HG02840 (cell line): ENCODE results near the gene NHLRC2.
"Not testable (repeated sequence)": the region's sequence is repeated elsewhere in the genome, so short reads cannot be mapped to it uniquely, and the experiment has no call there.

Source experiments
- ATAC-seq: cut with Tn5 transposase; IDR thresholded peaks from one replicate; pipeline ENCODE4 v1.9.1; 2021; ENCODE audit warnings: mild to moderate bottlenecking, moderate library complexity, moderate number of reproducible peaks; ENCODE audit not compliant: unreplicated experiment, low FRiP score

Gene NHLRC2

GRCh38 chr10:113937258-113937657 is 82.8 kb downstream of the NHLRC2 start:
- no peak for ATAC-seq

- no peak for ATAC-seq
Observed at GRCh38 chr10:113937756-113938155, 83.3 kb downstream of the NHLRC2 start.

- no peak for ATAC-seq
Observed at GRCh38 chr10:113939212-113939860, 84.9 kb downstream of the NHLRC2 start.

DNA sequence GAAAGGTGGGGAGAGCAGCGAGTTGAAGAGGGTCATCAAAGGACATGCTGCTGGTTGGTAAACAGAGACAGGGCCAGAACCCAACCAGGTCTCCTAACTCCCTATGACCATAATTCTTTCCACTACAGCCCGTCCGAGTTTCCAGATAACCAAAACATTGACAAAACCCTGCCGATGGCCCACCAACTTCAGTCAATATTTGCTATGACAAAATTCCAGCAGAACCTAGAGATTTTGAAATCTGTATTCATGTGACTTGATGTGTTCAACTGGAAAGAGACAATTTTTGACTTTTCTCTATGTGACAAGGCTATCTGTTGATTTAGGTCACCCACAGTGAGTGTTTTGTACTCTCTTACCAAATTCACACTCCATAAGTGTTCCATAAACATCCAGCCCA is 86.7 kb downstream of the NHLRC2 start:
- no peak for ATAC-seq

DNA sequence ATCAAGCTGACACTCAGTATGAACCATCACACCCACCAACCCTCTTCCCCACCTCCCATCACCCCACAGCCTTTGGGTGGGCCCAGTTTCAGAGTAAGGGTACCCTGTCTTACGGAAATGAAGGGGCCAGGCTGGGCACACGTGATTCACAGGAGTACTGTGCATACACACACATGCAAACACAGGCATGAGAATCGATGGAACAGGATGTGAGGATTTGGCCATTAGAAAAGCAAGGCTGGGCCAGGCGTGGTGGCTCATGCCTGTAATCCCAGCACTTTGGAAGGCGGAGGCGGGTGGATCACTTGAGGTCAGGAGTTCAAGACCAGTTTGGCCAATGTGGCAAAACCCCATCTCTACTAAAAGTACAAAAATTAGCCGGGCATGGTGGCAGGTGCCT is 88.7 kb downstream of the NHLRC2 start:
- not testable (repeated sequence) for ATAC-seq

DNA sequence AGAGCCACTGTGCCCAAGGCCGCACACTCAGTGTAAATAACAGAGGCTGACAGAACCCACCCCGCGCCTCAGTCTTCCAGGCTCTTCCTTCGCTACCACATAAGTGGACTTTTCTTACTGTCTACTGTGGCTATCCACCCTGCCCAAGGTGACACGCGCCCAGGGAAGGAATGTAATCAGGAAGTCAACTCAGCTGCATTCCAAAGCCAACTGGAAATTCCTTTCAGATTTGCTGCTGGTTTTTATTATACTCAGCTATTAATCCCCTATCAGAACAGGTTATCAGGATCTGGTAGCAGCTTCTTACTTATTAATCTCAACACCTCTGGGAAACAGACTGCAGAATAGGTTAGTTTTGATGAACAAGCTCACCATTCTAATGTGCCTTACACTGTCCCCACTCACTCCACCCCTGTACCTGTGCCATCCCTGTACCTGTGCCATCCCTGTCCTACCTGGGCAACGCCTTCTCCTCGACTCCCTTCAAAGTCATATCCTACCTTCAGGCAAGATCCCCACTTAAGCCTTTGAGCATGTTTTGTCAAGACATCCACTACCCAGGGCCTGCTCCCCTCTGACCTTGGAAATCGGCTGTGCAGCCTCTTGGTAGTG is 90.7 kb downstream of the NHLRC2 start:
- ATAC-seq, result no peak

DNA sequence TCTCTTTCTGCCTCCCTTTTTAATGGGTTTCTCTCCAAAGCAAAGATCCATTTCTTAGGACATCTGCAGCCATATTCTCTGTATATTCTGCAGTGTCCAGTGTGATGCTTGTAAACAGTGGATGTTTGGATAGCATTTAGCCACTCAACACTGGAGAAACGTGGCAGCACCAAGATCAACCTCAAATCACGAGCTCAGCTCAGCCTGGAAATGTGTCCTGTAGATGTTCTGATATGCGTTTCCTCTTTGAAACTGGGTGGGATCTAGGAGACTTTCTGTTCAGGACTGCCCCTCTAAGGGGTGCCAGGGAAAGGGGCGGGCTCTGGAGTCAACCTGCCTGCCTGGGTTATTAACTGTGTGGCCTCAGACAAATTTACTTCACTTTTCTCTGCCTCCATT is 91.2 kb downstream of the NHLRC2 start:
- no peak for ATAC-seq

DNA sequence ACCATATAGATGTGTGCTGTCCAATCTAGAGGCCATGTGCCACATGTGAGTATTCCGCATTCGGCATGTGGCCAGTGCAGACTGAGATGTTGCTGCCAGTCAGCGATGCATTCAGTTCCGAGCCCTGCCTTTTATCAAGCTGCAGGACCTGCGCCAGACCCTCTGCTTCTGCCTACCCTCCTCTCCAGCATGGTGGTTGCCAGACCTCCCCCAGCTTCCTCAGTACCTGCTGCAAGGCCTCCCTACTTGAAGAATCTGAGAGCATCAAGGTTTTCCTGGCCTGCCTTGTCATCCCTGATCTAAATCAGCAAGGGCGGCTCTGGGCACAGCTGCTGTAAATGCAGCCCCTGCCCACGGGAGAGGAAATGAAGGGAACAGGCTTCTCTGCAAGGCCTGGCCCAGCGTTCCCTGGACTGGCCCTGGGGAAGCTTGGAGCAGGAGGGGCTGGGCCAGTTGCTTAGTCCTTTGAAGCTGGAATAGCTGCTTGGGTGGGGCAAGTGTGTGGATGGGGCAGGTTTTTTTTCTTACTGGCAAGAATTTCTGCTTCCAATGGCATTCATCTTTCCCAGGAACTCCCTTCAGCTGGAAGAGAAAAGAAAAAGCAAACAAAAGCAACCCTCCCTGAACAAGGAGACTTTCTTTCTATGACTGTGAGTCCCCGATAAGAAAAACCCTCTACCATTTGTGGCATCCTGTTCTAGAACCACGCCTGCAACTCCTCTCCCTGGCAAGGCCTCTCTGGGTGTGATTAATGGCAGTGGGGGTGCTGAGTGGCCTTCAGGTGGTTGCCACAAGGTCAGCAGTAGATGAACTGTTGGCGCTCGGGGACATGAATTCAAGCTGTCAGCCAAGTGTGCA is 93.0 kb downstream of the NHLRC2 start:
- ATAC-seq, result no peak

DNA sequence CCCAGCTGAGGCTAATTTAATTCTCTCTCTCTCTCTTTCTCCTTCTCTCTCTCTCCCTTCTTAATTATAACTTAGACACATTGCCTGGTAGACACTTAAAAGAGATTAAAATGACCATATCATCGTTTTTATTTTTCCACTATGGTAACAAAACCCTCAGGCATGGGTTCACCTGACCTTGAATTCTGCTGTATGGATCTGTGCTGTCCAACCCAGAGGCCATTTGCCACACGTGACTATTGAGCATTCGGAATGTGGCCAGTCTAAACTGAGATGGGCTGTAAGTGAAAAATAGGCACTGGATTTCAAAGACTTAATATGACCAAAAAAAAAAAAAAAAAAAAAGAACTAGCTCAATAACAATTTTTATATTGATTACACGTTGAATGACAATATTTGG is 93.6 kb downstream of the NHLRC2 start:
- no peak for ATAC-seq

- no peak for ATAC-seq
Observed at GRCh38 chr10:113950268-113950667, 95.8 kb downstream of the NHLRC2 start.

DNA sequence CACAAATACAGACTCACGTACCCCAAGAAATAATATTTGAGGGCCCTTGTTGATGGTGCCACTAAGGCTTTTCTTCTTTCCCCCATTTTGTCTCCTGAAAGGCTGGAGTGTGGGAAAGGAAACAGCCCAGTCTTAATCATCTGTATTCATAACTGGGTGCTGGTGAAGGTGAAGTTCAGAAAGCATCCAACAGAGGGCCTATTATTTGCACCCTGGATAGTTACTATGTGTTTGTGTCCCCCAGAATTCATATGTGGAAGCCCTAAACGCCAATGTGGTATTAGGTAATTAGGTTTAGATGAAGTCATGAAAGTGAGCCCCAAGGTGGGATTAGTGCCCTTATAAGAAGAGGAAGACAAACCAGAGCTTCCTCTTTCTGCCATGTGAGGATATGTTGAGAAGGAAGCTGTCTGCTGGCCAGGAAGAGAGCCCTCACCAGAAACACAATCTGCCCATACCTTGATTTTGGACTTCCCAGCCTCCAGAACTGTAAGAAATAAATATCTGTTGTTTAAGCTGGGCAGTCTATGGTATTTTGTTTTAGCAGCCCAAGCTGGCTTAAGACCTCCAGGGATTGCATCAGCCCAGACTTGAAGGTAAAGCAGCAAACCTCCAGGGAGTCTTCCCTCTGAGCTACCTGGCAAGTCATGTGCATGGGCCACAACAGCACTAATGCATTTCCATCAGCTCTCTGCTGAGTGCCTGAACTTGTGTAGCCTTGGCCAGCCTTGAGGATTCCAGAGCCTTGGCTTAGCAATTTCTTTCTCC is 99.2 kb downstream of the NHLRC2 start:
- ATAC-seq, result no peak

DNA sequence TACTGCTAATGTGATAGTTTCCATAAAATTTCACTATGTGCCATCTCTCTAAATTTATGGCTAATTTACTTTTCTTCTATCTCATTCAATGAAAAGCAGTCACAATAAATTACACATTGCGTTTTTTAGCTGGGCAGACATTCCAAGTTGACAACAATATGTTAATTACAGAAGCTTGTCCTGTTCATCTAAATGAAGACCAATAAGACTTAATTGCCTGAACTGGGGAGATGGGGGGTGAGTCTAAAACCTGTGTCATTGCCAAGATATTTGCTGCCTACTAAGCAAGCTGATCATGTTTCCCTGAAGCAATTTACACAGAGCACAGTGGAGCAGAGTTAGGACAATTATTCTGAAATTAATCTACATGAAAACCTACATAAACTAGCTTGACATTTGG is 99.9 kb downstream of the NHLRC2 start:
- no peak for ATAC-seq

DNA sequence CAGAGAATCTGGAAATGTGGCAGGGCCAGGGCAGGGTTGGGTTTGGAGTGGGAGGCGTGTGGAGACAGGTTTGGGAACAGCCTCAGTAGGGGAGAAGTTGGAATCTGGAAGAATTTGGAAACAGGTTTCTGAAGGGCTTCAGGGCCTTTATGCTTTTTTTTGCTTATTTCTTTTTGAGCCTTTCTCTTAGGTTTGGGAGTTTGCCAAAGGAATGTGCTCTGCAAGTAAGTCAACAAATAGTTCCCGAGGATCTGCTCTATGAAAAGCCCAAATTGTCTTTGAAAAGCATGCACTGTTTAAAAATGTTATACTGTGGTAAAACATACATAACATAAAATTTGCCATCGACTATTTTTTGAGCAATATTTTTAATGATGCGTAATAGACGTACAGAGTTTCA is 102.6 kb downstream of the NHLRC2 start:
- no peak for ATAC-seq

GRCh38 chr10:113958631-113959382 is 104.3 kb downstream of the NHLRC2 start:
- ATAC-seq, result no peak

DNA sequence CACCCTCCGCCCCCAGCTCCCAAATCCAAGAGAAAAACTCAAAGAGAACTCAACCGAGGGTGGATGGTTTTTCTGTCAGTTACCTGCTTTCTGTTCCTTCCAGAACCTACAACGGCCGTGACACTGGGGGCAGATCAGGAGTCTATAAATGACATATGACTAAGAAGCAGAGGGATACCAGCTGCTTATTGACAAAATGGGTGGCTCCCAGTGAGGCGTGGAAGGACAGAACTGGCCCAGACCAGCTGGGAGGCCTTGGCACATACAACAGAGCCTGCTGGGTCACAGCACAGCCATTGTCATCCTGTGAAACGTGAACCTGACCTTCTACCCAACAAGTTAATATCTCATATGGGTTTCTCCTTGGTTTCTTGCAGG is 104.9 kb downstream of the NHLRC2 start:
- no peak for ATAC-seq

GRCh38 chr10:113960617-113961181 is 106.2 kb downstream of the NHLRC2 start:
- ATAC-seq, result no peak

GRCh38 chr10:113961182-113962031 is 106.9 kb downstream of the NHLRC2 start:
- peak; percentile 61 for ATAC-seq

- ATAC-seq, result no peak
Observed at GRCh38 chr10:113965077-113965476, 110.6 kb downstream of the NHLRC2 start.

- ATAC-seq, result no peak
Observed at GRCh38 chr10:113965683-113966082, 111.2 kb downstream of the NHLRC2 start.
